Stimulated activated CD8-positive, alpha-beta memory T cell treated with anti-CD3 and anti-CD28 coated beads, Interleukin-12 subunit alpha, Interleukin-12 subunit beta, amount 100 ng/mL, for 24 hours (primary cell): ENCODE measurements around the gene IRAK4.
"Not testable (repeated sequence)": the region's sequence is repeated elsewhere in the genome, so short reads cannot be mapped to it uniquely, and the experiment has no call there.

Experiments used
- DNase-seq: peaks from one replicate; pipeline ENCODE4 v3.0.0-alpha.2; 2020; ENCODE audit errors: extremely low read depth

The IRAK4 gene

GRCh38 chr12:43758728-43759563, at the start of gene IRAK4, which contains the start of gene PUS7L:
TSS of gene IRAK4 (plus strand) at chr12:43758951. CDS start at chr12:43768112, 9,161 bp downstream.
TSS of gene PUS7L (minus strand) at chr12:43758790. CDS start at chr12:43755245, 3,545 bp downstream.
- DNase-seq: peak; percentile 84

GRCh38 chr12:43711348-43711747, 47.4 kb upstream of the IRAK4 start:
- DNase-seq: no peak

- no peak for DNase-seq
Observed at GRCh38 chr12:43722621-43723020, 36.1 kb upstream of the IRAK4 start.

- no peak for DNase-seq
Observed at GRCh38 chr12:43723134-43723533, 35.6 kb upstream of the IRAK4 start.

- DNase-seq: no peak
Observed at GRCh38 chr12:43728117-43728516, 30.6 kb upstream of the IRAK4 start.

GRCh38 chr12:43728698-43729097, 30.1 kb upstream of the IRAK4 start:
- no peak for DNase-seq

- no peak for DNase-seq
Observed at GRCh38 chr12:43730283-43730682, 28.5 kb upstream of the IRAK4 start.

GRCh38 chr12:43733687-43734086, 25.1 kb upstream of the IRAK4 start:
- no peak for DNase-seq

- DNase-seq: no peak
Observed at GRCh38 chr12:43736927-43737440, 21.8 kb upstream of the IRAK4 start.

GRCh38 chr12:43737646-43738045, 21.1 kb upstream of the IRAK4 start:
- DNase-seq: no peak

GRCh38 chr12:43740511-43741100, 18.1 kb upstream of the IRAK4 start:
- no peak for DNase-seq

- DNase-seq: no peak
Observed at GRCh38 chr12:43742106-43742505, 16.6 kb upstream of the IRAK4 start.

- no peak for DNase-seq
Observed at GRCh38 chr12:43744826-43745225, 13.9 kb upstream of the IRAK4 start.

GRCh38 chr12:43749016-43749415, 9.7 kb upstream of the IRAK4 start:
- DNase-seq: no peak

- no peak for DNase-seq
Observed at GRCh38 chr12:43750814-43751213, 7.9 kb upstream of the IRAK4 start.

GRCh38 chr12:43751360-43751759, 7.4 kb upstream of the IRAK4 start:
- DNase-seq: not testable (repeated sequence)

GRCh38 chr12:43754015-43754414, 4.7 kb upstream of the IRAK4 start:
- DNase-seq: no peak

- DNase-seq: peak; percentile 5
Observed at GRCh38 chr12:43758247-43758727, 464 bp upstream of the IRAK4 start.

GRCh38 chr12:43760396-43760795, 1.6 kb downstream of the IRAK4 start:
- no peak for DNase-seq

- no peak for DNase-seq
Observed at GRCh38 chr12:43761500-43761899, 2.7 kb downstream of the IRAK4 start.

GRCh38 chr12:43762596-43762995, 3.8 kb downstream of the IRAK4 start:
- no peak for DNase-seq

- DNase-seq: no peak
Observed at GRCh38 chr12:43763769-43764168, 5.0 kb downstream of the IRAK4 start.

- DNase-seq: no peak
Observed at GRCh38 chr12:43764528-43764927, 5.8 kb downstream of the IRAK4 start.
